Ascending aorta (tissue), 2 donors: ENCODE results near the gene SAMD5. TPM values are rescaled to one million over a fixed set of nuclear protein-coding genes. Genes with fewer than 3 reads are reported as not detected.

ENCODE experiments used
- DNase-seq, 2 donors: peaks; one replicate each; pipeline ENCODE4 v3.0.0-alpha.2; 2019; ENCODE audit warnings: low spot score in 2 of 2
- H3K27ac ChIP-seq, 2 donors: fragments of 200-600 bp; sonication (generic); one replicate each; pipeline ENCODE4 v1.5.1; 2016 to 2017; ENCODE audit warnings: mild to moderate bottlenecking in 1 of 2
- H3K27me3 ChIP-seq: fragments of 200-600 bp; sonication (generic); one replicate; pipeline ENCODE4 v1.5.1; 2017
- H3K36me3 ChIP-seq, 2 donors: fragments of 200-600 bp; sonication (generic); one replicate each; pipeline ENCODE4 v1.5.1; 2016
- H3K4me1 ChIP-seq, 2 donors: fragments of 200-600 bp; sonication (generic); one replicate each; pipeline ENCODE4 v1.5.1; 2016 to 2017; ENCODE audit warnings: mild to moderate bottlenecking in 1 of 2
- H3K4me3 ChIP-seq, 2 donors: fragments of 200-600 bp; sonication (generic); one replicate each; pipeline ENCODE4 v1.5.1; 2016 to 2017; ENCODE audit warnings: mild to moderate bottlenecking in 1 of 2
- H3K9me3 ChIP-seq, 2 donors: fragments of 200-600 bp; sonication (generic); one replicate each; pipeline ENCODE4 v1.5.1; 2016
- intact Hi-C: fragments of 100-400 bp; cut with DNase I; formaldehyde crosslinking; loops from one replicate; pipeline ENCODE4 v1.15.1; 2023
- total RNA-seq: library from RNA; depleted of rRNA; stranded (reverse); fragments of >200 nt; gene quantifications from one replicate; pipeline ENCODE4 v1.1.0, GENCODE V29; 2016
- TF ChIP-seq, protein P1 (sequence below), 3 experiments: fragments of 200-600 bp in 2 of 3; fragments of 450-650 bp in 1 of 3; sonication (generic) in 2 of 3; IDR thresholded peaks; one replicate each; pipeline ENCODE4 v1.5.1; 2016 to 2019; ENCODE audit warnings: antibody characterized with exemption in 3 of 3, mild to moderate bottlenecking in 1 of 3, moderate library complexity in 1 of 3

The SAMD5 gene
- total RNA-seq, 1 donor from 2014 or later = 1.3 TPM

DNA sequence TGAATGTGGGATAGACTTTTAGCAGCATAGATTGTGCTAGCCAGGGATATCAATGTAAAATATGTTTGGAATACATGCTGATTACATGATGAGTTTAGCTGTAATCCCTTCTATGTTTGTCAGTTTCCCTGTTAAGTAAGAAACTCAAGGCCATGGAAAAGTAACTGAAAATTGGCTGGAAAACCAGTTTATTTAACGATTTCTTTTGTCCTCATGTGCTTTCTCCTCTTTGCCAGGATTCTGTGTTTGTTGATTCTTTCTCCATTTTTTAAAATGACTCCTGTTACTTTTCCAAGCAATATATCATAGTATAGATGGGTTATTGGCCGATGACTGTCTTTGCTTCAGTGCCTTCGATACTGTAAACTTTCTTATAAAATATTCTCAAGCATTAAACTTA lies 87.5 kb downstream of the SAMD5 start:
- Histone ChIP-seq H3K36me3 (no peaks in the 10 kb centered on the region), H3K9me3 (no peaks in the 10 kb centered on the region), H3K27me3 (no peaks in the 10 kb centered on the region), H3K27ac (no peak overlapping the region), H3K4me3 (no peak overlapping the region), H3K4me1 (no peaks in the 10 kb centered on the region)
- no peak for DNase-seq
- TF ChIP-seq, protein P1, sequence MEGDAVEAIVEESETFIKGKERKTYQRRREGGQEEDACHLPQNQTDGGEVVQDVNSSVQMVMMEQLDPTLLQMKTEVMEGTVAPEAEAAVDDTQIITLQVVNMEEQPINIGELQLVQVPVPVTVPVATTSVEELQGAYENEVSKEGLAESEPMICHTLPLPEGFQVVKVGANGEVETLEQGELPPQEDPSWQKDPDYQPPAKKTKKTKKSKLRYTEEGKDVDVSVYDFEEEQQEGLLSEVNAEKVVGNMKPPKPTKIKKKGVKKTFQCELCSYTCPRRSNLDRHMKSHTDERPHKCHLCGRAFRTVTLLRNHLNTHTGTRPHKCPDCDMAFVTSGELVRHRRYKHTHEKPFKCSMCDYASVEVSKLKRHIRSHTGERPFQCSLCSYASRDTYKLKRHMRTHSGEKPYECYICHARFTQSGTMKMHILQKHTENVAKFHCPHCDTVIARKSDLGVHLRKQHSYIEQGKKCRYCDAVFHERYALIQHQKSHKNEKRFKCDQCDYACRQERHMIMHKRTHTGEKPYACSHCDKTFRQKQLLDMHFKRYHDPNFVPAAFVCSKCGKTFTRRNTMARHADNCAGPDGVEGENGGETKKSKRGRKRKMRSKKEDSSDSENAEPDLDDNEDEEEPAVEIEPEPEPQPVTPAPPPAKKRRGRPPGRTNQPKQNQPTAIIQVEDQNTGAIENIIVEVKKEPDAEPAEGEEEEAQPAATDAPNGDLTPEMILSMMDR (IDR thresholded peaks at IDR 0.05) = no peak
- intact Hi-C loops = no loop called here

GRCh38 chr6:147603392-147604081 lies 95.0 kb downstream of the SAMD5 start:
- no peak for DNase-seq
- no peaks in the 10 kb centered on the region for H3K9me3 ChIP-seq
- no peaks in the 10 kb centered on the region for H3K36me3 ChIP-seq
- H3K4me1 ChIP-seq = no peaks in the 10 kb centered on the region
- H3K27ac ChIP-seq = no peak overlapping the region
- TF ChIP-seq, protein P1 (IDR thresholded peaks at IDR 0.05) = no peak
- intact Hi-C loops = no loop called here
- H3K27me3 ChIP-seq = no peaks in the 10 kb centered on the region
- H3K4me3 ChIP-seq = no peak overlapping the region

DNA sequence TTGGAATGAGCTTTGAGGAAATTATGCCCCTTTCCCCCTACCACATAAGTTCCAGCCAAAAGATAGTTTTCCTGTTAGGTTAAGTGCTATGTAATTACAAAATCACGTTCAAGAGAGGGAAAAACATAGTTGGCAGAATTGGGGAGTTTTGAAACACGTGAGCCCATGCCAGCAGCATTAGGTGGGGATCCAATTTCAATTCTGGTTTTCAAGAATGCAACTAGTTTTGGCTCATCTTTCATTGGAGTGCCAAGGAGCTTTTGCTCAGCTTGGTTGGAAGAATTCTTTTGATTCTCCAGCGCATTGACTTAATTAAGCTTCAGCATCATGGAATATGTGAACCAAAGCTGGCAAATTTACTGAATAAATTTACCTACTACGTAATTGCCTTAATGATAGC lies 95.9 kb downstream of the SAMD5 start:
- H3K27ac ChIP-seq = no peak overlapping the region
- no peak for DNase-seq
- H3K4me1 ChIP-seq = no peaks in the 10 kb centered on the region
- TF ChIP-seq, protein P1 (IDR thresholded peaks at IDR 0.05) = no peak
- no peak overlapping the region for H3K4me3 ChIP-seq
- intact Hi-C loops = no loop called here
- no peaks in the 10 kb centered on the region for H3K27me3 ChIP-seq
- H3K36me3 ChIP-seq = no peaks in the 10 kb centered on the region
- H3K9me3 ChIP-seq = no peaks in the 10 kb centered on the region

DNA sequence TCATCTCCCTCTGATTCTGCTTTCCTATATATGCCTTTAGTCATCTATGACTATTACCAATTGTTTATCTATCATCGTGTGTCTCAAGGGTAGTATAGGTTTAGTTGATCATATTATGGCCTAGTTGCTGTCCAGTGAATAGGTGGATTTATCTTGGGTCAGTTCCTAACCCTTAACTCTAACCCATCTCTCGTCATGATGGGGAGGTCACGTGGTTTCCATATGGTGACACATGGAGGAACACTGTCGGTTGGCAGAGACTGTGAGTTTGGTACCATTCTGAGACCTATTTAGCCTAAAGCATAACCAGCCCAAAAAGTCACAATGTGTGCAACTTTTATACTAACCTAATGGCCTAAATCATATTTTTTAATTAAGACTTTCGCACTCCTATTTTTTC lies 103.5 kb downstream of the SAMD5 start:
- Histone ChIP-seq H3K4me1 (no peaks in the 10 kb centered on the region), H3K36me3 (no peaks in the 10 kb centered on the region), H3K9me3 (no peaks in the 10 kb centered on the region), H3K4me3 (no peak overlapping the region), H3K27me3 (no peaks in the 10 kb centered on the region), H3K27ac (no peak overlapping the region)
- intact Hi-C loops = no loop called here
- no peak for DNase-seq
- TF ChIP-seq, protein P1 (IDR thresholded peaks at IDR 0.05) = no peak

GRCh38 chr6:147614501-147614900 lies 106.0 kb downstream of the SAMD5 start:
- DNase-seq = no peak
- Histone ChIP-seq H3K36me3 (no peaks in the 10 kb centered on the region), H3K27ac (no peak overlapping the region), H3K27me3 (no peaks in the 10 kb centered on the region), H3K4me3 (no peak overlapping the region), H3K9me3 (no peaks in the 10 kb centered on the region), H3K4me1 (no peaks in the 10 kb centered on the region)
- TF ChIP-seq, protein P1 (IDR thresholded peaks at IDR 0.05) = no peak
- intact Hi-C loops = no loop called here
